DOHH2 (cell line): ENCODE data around the gene AP4M1.

Source experiments
- EZH2phosphoT487 ChIP-seq: fragments of 200-600 bp; sonication (generic); IDR thresholded peaks from 2 replicates; pipeline ENCODE4 v1.6.1; 2017; ENCODE audit warnings: borderline replicate concordance, mild to moderate bottlenecking, antibody characterized with exemption, low read length, moderate library complexity, mixed read lengths
- TF ChIP-seq, protein P1 (sequence below): fragments of 200-600 bp; sonication (generic); IDR thresholded peaks from one replicate; pipeline ENCODE4 v1.5.1; 2014; ENCODE audit warnings: antibody characterized with exemption, mild to moderate bottlenecking, low read depth, low read length; ENCODE audit not compliant: poor library complexity, severe bottlenecking

- no peak for TF ChIP-seq EZH2phosphoT487
- TF ChIP-seq, protein P1, sequence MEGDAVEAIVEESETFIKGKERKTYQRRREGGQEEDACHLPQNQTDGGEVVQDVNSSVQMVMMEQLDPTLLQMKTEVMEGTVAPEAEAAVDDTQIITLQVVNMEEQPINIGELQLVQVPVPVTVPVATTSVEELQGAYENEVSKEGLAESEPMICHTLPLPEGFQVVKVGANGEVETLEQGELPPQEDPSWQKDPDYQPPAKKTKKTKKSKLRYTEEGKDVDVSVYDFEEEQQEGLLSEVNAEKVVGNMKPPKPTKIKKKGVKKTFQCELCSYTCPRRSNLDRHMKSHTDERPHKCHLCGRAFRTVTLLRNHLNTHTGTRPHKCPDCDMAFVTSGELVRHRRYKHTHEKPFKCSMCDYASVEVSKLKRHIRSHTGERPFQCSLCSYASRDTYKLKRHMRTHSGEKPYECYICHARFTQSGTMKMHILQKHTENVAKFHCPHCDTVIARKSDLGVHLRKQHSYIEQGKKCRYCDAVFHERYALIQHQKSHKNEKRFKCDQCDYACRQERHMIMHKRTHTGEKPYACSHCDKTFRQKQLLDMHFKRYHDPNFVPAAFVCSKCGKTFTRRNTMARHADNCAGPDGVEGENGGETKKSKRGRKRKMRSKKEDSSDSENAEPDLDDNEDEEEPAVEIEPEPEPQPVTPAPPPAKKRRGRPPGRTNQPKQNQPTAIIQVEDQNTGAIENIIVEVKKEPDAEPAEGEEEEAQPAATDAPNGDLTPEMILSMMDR, result no peak
Observed at GRCh38 chr7:100093925-100094486, 7.4 kb upstream of the AP4M1 start.
